Smooth muscle cell of the brain vasculature (primary cell): ENCODE results near the gene CXCL16.
"Not testable (repeated sequence)": the region's sequence is repeated elsewhere in the genome, so short reads cannot be mapped to it uniquely, and the experiment has no call there.

Source experiments
- DNase-seq: peaks from one replicate; pipeline ENCODE4 v3.0.0-alpha.2; 2012; ENCODE audit warnings: low read depth, low spot score

Gene CXCL16

GRCh38 chr17:4699401-4700056, 40.2 kb downstream of the CXCL16 start:
- DNase-seq: not testable (repeated sequence)

GRCh38 chr17:4696437-4696805, 43.3 kb downstream of the CXCL16 start:
- DNase-seq: no peak

- no peak for DNase-seq
These were observed 46.3 kb downstream of the CXCL16 start for GRCh38 chr17:4693416-4693815.

GRCh38 chr17:4691686-4692085, 48.0 kb downstream of the CXCL16 start:
- DNase-seq: no peak

GRCh38 chr17:4690745-4691144, 49.0 kb downstream of the CXCL16 start:
- no peak for DNase-seq

- DNase-seq: not testable (repeated sequence)
These were observed 49.9 kb downstream of the CXCL16 start for GRCh38 chr17:4689872-4690271.

GRCh38 chr17:4683739-4684138, 56.0 kb downstream of the CXCL16 start:
- not testable (repeated sequence) for DNase-seq
